ENCODE results near the gene CTNND2.

GRCh38 chr5:11888221-11888620, 16.0 kb downstream of the CTNND2 start:
- TF ChIP-seq CTCF (IDR thresholded peaks at IDR 0.05; ENCODE audit: low read depth, low read length, poor library complexity, severe bottlenecking) (no peak), EZH2phosphoT487 (IDR thresholded peaks at IDR 0.05; ENCODE audit: borderline replicate concordance, low read length) (no peak)

All from DOHH2 (cell line).